ENCODE measurements around the gene RAB6B. TPM values are rescaled to one million over a fixed set of nuclear protein-coding genes. Genes with fewer than 3 reads are reported as not detected.

RAB6B gene
- polyA plus RNA-seq, 3 donors, result 16.4 to 18.9 (median 18.3) TPM

DNA sequence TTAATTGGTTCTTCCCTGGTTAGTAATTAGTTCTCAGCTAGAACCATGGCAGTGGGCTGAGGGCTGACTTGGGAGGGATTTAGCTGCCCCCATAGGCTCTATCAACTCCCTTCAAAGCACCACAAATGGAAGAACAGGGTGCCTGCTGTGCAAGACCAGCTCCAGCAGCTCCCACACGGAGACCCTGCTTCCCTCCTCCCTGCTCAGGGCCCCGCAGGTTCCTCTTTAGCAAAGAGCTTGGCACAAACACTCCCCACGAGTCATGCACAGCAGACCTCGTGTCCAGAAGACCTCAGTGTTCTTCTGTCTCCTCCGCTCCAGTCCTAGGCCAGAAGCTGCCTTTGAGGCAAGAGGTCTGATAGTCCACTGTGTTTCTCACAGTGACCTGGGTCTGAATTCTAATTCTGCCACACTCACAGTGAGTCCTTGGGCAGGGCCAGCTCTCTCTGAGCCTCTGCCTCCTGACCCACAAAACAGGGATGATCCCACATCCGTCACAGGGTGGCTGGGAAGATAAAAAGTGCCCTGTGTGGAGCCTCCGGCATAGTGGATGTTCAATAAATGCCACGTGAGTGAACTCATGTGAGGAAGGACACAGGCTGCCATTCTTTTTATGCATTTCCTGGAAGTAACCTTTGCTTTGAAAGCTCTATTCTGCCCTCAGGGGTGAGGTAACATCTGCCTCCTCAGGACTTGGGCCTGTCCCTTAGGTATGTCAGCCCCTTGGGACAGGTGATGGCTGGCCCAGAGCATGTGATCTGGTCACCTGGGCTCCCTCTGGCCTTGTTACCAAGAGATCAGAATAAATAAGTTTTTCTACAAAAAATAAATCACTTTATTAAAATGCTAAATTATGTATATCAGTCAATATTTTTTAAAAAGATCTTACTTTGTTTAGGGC is 7.6 kb downstream of the RAB6B start:
- no peak for DNase-seq (ENCODE audit: extremely low read depth in 1 of 11, low read depth in 9 of 11, low spot score in 4 of 11)

- no peak for DNase-seq (ENCODE audit: extremely low read depth in 1 of 11, low read depth in 9 of 11, low spot score in 4 of 11)
Measured at GRCh38 chr3:133887074-133887802, 8.4 kb downstream of the RAB6B start.

GRCh38 chr3:133886031-133886722 is 9.5 kb downstream of the RAB6B start:
- DNase-seq (ENCODE audit: extremely low read depth in 1 of 11, low read depth in 9 of 11, low spot score in 4 of 11), result no peak

DNA sequence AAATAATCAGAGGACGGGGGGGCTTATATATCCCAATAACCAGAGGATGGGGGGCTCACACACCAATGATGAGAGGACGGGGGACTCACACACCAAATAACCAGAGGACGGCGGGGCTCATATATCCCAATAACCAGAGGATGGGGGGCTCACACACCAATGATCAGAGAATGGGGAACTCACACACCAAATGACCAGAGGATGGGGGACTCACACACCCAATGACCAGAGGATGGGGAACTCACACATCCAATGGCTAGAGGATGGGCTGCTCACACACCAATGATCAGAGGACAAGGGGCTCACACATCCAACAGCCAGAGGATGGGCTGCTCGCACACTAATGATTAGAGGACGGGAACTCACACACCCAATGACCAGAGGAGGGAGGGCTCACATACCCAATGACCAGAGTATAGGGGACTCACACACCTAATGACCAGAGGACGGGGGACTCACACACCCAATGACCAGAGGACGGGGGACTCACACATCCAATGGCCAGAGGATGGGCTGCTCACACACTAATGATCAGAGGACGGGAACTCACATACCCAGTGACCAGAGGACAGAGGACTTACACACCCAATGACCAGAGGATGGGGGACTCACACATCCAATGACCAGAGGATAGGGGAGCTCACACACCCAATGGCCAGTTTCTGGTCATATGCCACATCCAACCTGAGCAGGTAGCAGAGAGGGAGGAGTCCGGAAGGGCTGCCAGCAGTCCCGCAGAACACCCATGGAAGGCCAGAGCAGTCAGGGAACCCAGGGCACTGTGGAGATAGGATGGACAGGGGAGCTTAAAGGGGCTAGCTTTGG is 10.6 kb downstream of the RAB6B start:
- no peak for DNase-seq (ENCODE audit: extremely low read depth in 1 of 11, low read depth in 9 of 11, low spot score in 4 of 11)

GRCh38 chr3:133884054-133884886 is 11.4 kb downstream of the RAB6B start:
- no peak for DNase-seq (ENCODE audit: extremely low read depth in 1 of 11, low read depth in 9 of 11, low spot score in 4 of 11)

- no peak for DNase-seq (ENCODE audit: extremely low read depth in 1 of 11, low read depth in 9 of 11, low spot score in 4 of 11)
Measured at GRCh38 chr3:133883641-133884040, 12.0 kb downstream of the RAB6B start.

- DNase-seq (ENCODE audit: extremely low read depth in 1 of 11, low read depth in 9 of 11, low spot score in 4 of 11), result no peak
Measured at GRCh38 chr3:133882986-133883586, 12.6 kb downstream of the RAB6B start.

GRCh38 chr3:133881939-133882825 is 13.5 kb downstream of the RAB6B start:
- DNase-seq (ENCODE audit: extremely low read depth in 1 of 11, low read depth in 9 of 11, low spot score in 4 of 11), result no peak

DNA sequence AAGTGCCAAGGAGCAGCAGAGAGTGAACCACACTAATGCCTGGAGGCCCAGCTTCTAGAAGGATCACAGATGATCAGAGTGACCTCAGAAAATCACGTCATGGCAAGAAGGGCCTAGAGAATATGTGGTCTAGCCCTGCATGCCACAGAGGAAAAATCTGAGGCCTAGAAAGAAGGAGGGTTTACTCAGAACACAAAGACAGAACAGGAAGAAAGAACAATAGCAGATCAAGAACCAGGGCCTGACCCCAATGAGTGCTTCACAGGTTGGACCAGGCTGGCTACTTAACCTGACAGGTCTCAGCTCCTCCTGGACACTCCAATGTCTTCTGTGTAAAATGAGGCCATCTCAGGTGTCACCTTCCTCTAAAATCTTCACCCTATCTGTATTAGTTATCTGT is 14.2 kb downstream of the RAB6B start:
- DNase-seq (ENCODE audit: extremely low read depth in 1 of 11, low read depth in 9 of 11, low spot score in 4 of 11), result no peak

DNA sequence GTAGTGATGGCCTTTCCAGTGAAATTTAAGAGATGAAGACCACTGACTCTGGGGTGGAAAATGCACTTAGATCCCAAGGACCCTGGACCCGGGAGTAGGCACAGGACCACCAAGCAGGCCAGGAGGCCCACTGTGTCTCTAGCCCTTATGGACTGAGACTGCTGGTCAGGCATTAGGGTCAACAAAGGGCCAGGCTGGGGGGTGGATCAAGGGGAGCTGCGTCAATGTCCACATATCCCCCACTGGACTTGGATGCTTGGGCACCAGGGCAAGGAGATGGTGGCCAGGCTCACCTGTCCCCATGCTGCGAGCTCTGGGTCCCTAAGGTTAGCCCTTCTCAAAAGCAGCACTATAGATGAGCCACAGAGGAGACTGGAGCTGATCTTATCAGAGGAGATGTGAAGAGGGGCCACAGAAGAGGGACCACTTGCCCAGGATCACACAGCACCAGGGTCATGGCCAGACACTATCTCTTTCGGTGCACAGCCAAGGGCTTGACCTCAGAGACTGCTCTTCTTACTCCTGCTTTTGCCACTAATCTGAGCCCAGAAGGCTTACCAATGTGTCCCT is 14.7 kb downstream of the RAB6B start:
- no peak for DNase-seq (ENCODE audit: extremely low read depth in 1 of 11, low read depth in 9 of 11, low spot score in 4 of 11)

GRCh38 chr3:133880287-133880686 is 15.4 kb downstream of the RAB6B start:
- no peak for DNase-seq (ENCODE audit: extremely low read depth in 1 of 11, low read depth in 9 of 11, low spot score in 4 of 11)

DNA sequence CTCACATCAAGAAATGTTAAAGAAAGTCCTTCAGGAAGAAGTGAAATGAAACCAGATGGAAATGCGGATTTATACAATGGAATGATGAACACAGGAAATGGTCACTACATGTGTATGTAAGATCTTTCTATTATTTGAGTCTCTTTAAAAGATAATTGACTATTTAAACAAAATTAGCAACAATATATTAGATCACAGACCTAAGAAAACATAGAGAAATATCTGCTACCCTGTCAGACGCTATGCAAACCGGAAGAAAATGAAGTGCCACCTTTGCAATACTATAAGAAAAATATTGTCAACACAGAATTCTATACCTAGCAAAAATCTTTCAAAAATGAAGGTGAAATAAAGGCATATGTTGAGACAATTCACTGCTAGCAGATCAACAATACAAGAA is 17.2 kb downstream of the RAB6B start:
- DNase-seq (ENCODE audit: extremely low read depth in 1 of 11, low read depth in 9 of 11, low spot score in 4 of 11), result no peak

DNA sequence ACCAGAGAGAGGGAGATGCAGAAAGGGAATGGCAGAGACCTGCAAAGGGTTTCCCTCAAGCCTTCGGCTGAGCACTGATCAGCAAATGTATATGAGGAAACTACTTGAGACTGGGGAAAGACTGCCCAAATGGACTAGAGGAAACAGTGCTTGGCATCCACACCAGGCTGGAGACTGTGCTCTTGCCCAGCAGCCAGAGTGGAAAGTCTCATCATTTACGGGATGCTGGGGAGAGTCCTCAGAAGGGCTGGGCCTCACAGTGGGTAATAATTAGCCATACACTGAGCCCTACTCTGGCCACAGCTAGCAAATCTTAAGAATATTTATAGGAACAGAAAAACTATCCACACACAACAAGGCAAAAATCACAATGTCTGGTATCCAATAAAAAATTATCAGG is 18.5 kb downstream of the RAB6B start:
- no peak for DNase-seq (ENCODE audit: extremely low read depth in 1 of 11, low read depth in 9 of 11, low spot score in 4 of 11)

GRCh38 chr3:133874761-133875438 is 20.8 kb downstream of the RAB6B start:
- DNase-seq (ENCODE audit: extremely low read depth in 1 of 11, low read depth in 9 of 11, low spot score in 4 of 11), result no peak

- no peak for DNase-seq (ENCODE audit: extremely low read depth in 1 of 11, low read depth in 9 of 11, low spot score in 4 of 11)
Measured at GRCh38 chr3:133874344-133874743, 21.3 kb downstream of the RAB6B start.

DNA sequence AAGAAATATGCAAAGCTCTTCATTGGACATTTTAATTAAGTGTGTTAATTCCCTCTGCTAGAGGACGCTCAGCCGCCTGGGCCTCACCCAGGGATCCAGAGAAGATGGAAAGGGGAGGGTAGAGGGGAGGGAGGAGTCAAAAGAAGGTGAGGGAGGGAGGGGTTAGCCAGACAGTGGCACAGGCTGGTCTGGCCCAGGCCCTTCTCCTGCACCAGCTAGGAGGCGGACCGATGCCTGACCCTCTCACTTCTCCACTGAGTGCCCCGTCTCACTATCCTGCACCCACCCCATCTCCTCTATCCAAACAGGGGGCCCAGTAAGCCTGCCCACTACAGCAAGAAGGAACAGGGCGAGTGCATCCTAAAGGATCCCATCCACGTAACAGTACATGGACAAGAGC is 22.9 kb downstream of the RAB6B start:
- DNase-seq (ENCODE audit: extremely low read depth in 1 of 11, low read depth in 9 of 11, low spot score in 4 of 11), result no peak

Measured in renal cortex interstitium (tissue), 11 donors.